Inflammatory macrophage treated with lipopolysaccharide for 1 hour (primary cell): ENCODE results near the gene NDUFB5.
"Not testable (repeated sequence)": the region's sequence is repeated elsewhere in the genome, so short reads cannot be mapped to it uniquely, and the experiment has no call there.

Source experiments
- DNase-seq, 2 donors: peaks; one replicate each; pipeline ENCODE4 v3.0.0-alpha.2; 2020 to 2022

The NDUFB5 gene

DNA sequence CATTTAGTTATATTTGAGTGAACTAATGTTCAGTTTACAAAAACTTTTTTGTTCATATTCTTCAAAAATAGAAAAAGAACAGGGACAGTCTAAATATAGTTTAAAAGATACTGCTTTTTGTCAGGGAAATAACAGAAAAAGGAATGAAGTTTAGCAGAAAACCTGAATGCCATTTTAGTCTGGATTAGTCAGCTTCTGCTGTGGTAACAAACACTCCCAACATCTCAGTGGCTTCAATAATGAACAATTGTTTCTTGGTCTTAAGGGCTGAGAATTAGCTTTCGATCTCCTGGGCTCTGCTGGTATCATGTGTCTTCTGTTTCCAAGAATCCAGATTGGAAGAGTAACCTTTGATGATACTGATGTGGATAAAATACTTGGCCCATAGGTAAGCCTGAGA lies 35.9 kb downstream of the NDUFB5 start:
- no peak for DNase-seq

DNA sequence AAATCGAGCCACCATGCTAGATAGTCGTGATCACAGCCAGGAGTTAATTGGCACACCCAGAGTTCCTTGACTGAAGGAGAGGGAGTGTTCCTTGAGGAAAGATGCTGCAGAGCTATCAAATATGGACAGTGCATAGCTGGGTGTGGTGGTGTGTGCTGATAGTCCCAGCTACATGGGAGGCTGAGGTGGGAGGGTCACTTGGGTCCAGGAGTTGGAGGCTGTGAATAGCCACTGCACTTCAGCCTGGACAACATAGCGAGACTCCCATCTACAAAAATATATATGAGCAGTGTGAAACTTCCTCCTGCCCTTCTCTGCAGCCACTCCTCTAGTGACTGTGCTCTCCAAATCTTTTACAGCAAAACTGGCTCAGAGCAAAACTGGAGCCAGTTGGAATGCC lies 38.3 kb downstream of the NDUFB5 start:
- no peak for DNase-seq

DNA sequence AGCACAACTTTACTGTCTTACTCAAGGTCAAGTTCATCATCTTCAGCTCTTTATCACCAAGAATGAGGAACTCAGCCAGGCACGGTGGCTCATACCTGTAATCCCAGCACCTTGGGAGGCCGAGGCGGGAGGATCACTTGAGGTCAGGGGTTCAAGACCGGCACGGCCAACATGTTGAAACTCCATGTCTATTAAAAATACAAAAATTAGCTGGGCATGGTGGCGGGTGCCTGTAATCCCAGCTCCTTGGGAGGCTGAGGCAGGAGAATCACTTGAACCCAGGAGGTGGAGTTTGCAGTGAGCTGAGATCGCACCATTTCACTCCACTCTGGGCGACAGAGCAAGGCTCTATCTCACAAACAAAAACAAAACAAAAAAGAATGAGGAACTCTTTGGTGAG lies 39.2 kb downstream of the NDUFB5 start:
- not testable (repeated sequence) for DNase-seq

DNA sequence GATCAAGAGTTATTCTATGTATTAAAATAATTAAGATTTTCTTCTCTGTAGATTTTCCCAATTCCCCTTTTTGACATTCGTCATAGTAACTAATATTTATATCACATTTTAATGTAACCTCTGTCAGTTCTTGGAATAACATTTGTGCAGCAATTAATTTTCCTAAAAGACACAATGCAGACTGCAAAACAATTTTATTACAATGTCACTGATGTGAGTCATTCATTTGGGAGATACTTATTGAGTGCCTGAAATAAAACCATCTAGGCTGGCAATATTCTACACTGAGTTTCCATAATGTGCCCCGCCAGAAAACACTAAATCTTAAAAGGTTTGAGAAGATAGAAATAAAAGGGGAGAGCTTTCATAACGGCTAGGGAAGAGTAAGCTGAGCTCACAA lies 41.6 kb downstream of the NDUFB5 start:
- DNase-seq = no peak

DNA sequence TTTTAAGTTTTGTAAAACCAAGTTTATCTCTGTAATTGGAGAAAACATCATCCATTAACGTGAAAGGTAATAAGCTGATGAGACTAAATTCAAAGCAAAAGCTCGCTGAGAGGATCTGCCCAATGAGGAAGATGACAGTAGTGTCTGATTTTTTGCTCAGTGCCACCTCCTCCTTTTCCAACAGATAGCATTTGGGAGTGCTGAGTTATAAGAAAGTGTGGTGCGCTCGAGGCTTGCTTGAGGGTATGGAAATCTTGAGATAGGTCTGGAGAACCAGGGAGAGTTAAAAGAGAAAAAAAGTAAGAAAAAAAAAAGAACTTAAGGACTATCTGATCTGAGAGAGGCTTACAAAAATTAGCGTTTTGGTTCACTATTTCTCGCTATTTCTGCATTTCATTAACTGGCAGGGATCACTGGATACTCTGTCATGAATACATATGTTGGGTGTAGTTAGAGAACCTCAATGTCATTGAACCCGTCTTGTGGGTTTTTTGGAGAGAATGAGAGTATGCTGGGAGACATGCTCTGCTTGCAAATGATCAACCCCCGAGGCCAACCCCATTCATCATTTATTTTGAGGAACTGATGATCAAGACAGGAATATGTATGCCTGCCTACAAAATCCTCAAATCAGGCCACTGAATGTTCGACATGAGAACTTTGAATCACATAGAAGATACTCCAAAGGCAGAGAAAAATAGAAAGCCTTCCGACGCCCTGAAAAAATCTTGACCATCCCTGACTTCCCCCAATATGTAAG lies 47.3 kb downstream of the NDUFB5 start:
- peak in 1 of 2 donors; percentile 26 for DNase-seq

DNA sequence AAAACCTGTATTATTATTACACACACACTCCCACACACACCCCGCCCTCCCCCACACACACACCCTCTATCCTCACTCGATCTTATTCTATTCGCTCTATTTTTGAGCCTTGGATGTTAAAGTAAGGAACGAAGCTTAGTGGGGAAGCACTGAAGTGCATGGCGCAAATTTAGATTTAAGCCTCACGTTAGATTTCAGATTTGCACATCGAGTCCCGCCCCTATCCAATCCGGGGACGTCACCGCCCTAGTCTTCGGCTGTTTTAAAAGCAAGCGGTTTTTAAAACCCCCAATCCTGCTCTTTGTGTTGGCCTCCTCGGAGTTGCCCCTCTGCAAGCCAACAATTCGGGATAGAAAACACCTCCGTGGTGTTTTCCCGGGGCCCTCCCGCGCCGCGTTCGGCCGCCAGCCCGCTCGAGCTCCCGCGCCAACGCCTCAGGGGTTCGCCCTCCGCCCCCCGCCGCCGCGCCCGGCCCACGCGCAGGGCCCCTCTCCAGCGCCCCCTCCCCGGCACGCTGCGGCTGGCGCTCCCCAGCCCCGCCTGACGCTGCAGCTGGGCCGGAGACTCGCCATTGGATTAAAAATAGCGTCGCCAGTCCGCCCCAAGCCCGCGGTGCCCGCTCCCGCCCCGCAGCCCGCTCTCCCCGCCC lies 48.0 kb downstream of the NDUFB5 start, which contains the start of gene USP13:
Gene USP13, plus strand, starts transcription at position 594 of the 649 bp plus-strand sequence. CDS start 186 bp downstream, outside the sequence.
- peak; percentile 67 to 81 for DNase-seq

DNA sequence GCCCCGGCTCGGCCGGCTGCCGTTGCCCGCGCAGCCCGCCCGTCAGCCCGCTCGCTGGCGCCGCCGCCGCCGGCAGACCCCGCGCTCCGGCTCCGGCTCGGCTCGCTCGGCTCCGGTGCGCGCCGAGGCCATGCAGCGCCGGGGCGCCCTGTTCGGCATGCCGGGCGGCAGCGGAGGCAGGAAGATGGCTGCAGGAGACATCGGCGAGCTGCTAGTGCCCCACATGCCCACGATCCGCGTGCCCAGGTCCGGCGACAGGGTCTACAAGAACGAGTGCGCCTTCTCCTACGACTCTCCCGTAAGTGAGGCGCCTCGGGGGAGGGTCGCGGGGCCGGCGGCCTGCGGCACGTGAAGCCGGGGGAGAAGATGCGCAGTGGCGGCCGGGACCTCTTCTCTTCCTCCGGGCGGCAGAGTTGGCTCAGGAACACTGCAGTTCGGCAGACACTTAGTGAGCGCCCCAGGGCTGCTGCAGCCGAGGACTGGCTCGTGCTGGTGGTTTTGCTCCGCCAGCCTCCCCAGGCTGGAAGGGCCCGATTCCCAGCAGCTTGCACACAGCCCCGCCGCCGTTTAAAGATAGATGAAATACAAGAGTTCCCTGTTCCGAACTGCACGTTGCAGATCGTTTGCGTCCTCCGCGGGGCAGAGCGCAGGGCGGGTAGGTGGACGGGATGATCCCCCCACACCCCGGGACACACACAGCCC lies 48.7 kb downstream of the NDUFB5 start:
- peak; percentile 44 to 50 for DNase-seq

DNA sequence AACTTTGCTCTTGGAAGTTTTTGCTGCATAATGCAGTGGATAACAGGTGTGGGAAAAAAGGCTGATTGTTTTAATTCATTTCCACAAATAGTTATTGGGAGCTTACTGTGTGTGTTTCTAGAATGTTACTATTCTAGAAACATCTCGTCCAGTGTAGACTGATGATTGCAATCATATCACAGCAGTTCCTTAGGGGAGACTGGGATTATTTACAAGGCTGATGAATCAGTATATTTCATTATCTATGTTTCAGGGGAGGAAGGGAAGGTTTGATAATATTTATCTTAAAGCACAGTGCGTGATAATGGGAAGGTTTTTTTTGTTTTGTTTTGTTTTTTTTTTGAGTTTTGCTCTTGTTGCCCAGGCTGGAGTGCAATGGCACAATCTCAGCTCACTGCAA lies 50.6 kb downstream of the NDUFB5 start:
- no peak for DNase-seq

DNA sequence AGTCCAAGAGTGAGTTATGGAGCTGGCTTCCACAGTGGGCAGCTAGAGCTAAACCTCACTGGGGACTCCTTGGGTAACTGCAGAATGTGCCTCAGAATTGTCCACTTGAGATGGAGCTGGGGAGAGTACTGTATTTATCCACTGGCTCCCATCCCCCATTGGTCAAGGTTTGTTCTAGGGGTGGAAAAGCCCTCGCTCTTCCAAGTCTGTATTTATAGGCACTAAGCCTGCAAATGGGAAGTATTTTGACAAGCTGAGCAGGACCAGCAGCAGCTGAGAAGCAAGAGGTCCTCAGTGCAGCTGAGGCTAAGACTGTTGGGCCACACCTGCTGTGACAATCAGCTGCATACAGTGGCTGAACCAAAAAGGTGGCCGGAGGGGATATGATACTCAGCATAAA lies 54.0 kb downstream of the NDUFB5 start:
- DNase-seq = no peak

DNA sequence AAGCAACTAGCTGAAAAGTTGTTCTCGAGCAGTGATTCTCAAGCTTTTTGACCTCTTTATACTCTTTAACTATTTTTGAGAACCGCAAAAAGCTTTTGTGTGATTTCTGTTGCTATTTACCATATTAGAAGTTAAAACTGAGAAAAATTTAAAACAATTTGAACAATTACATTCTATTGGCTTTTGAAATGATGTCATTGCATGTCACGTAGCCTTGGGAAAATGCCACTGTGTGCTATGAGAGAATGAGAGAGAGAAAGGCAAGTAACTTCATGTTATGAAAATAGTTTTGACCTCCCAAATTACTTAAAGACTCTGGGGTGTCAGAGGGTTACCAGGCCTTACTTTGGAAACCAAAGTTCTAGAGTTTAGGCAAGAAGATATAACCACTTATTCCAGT lies 56.3 kb downstream of the NDUFB5 start:
- no peak for DNase-seq

DNA sequence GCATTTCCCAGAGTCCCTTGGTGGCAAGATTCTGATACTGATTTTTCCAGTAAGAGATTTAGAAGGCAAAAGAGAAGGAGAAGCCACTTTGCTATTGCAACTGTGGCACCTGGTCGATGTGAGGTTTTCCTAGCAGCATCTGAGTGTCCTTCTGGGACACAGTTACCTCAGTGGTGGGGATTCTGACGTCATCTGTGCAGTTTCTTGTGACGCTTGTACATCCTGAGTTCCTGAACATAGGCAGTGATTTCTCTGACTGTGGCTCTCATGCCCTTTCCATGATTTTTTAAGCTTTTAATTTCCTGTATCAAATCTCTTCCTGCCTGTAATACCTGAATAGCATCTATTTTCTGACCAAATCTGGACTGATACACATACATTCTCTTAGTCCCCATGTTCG lies 57.2 kb downstream of the NDUFB5 start:
- DNase-seq = no peak

DNA sequence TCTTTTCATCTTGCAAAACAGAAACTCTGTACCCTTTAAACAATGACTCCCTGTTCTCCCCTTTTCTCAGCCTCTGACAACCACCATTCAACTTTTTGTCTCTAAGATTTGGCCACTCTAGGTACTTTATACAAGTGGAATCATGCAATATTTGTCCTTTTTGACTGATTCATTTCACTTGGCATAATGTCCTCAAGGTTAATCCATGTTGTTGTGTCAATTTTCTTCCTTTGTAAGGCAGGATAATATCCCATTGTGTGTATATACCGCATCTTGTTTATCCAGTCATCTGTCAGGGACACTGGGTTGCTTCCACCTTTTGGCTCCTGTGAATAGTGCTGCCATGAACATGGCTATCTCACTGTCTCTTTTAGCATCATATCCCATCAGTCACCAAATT lies 58.5 kb downstream of the NDUFB5 start:
- DNase-seq = no peak

DNA sequence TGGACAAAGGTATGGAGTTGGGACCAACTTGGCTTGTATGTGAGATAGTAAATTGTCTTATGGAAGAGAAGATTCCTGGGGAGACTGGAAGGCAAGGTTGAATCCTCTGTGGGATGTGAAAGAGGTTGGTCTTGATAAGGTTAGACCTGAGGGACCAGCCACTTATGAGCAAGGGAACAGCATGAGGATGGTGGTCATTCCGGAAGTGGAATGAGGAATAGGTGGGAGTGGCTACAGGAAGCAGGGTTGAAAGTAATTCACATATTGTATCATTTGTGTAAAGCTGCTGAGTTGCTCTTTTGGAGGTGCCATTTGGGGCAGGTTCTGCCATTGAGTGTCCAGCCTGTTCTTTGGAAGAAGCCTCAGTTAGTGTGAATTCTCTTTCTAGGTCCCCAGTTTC lies 61.4 kb downstream of the NDUFB5 start:
- no peak for DNase-seq

DNA sequence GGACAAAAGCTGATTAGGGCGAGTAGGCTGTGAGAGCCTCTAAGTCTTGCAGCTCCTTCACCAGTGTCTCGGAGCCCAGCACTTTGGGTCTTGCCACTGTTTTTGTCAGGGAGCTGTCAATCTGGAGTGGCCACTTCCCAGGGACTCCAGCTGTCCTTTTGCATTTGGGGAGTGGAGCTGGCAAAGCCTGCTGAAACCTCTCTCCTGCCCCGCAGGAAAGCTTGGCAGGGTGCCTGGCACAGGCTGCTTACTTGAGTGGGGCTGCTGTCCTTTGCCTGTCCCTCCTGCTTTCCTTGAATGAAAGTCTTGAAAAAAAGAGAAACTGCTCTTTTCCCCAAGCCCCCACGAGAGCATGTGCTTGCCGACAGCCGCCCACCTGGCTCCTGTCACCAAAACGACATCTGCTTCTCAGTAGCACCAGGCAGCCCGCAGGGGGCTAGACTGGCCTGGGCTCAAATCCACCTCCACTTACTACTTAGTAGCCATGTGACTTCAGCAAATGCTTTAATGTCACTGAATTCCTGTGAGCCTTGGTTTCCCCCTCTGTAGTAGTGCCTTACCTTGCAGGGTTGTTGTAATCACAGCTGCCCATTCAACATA lies 61.9 kb downstream of the NDUFB5 start:
- no peak for DNase-seq

DNA sequence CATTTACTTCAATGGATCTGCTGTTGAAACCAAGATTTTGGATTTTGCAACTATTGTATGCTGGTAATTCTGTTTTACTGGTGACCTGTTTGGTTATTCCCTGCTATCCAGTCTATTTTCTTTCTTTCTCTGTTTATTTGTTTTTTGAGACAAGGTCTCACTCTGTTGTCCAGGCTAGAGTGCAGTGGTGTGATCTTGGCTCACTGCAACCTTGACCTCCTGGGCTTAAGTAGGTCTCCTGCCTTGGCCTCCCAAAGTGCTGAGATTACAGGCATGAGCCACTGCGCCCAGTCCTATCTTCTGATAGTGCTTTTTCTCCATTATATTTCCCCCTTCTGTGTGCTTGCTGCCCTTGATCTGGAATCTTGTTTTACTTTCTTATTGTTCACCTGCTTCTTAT lies 63.8 kb downstream of the NDUFB5 start:
- no peak for DNase-seq

DNA sequence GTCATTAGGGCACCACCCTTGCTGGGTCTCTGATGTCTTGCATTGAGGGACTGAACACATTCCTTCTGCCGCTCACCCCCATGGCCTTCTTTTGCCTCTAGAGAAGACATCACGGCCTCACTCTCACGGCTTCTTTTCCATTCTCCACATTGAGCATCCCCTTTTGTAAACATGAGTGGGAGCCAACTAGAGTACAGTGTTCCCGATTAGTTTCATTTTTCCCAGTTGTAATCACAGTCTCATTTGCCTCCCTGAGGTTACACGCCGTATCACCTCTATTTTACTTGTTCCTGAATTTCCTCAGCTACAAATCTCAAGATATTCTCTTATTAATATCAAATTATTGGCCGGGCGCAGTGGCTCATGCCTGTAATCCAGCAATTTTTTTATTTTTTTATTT lies 65.7 kb downstream of the NDUFB5 start:
- no peak for DNase-seq

DNA sequence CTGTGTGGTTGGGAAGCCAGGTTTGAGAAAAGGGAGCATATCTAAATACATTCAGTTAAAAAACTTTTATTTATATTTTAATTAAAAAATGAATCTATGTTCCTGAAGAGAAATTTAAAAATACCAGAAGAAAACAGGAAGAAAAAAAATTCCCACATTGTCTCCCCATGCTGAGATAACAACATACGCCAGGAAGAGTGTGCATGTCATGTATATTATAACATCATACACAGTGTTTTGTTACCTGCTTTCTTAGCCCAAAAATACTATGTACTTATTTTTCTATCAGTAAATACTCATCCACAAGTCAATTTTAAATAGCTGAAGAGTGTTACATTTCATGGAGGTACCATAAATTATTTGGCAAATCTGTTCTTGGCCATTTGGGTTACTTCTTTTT lies 66.7 kb downstream of the NDUFB5 start:
- DNase-seq = no peak

DNA sequence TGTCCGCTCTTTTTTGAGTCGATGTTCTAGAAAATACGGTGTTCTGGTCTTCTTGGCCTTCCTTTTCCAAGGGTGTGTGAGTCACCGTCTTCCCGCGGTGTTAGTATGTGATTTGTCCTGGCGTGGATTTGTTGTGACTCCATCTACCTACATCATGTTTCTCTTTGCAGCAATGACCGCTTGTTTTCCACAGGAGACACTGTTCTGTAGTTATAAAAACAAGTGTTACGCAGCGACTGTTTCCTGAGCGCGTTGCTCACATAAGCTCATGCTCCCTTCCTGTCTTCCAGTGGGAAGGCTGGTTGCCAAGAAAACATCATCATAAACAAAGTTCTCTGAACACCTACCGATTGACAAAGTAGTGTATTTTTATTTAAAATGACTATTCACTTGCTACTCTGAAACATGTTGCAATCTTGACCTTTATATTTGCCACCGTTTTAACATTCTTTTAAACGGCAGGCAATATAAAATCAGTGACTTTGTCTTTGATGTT lies 67.2 kb downstream of the NDUFB5 start:
- no peak for DNase-seq

DNA sequence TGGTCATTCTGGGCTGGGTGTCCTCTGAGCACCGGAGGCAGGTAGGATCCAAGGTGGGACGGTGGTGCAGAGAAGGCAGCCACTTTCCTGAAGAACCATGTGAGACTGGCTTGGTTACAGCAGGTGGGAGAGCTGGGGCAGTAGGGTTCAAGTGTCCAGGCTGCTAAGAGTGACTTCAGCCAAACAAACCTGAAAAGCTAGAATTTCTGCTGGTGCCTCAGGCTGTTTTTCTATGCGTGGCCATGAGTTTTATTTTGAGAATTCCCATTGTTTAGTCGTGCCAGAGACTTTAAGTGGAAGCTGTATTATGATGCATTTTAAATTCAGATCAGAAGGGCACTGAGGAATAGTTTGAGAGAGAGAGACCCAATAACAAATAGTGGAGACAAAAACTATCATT lies 68.3 kb downstream of the NDUFB5 start:
- DNase-seq = no peak

DNA sequence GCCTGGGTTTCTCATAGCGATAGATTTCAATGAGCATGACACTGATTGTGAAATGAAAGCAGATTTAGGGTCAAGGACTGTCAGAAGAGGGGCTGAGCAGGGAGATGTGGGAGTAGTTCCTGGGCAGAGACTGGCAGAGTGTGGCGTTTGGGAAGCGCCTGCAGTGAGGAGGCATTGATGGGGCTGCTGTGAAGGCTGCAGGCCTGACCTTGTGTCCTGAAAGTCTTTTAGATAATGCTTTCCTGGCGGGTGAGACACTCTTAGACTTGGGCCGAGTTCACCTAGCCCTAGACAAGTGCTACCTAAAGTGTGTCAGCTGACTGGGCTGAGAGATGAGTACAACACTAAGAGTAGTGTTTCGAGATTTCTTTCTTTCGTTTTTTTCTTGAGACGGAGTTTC lies 68.9 kb downstream of the NDUFB5 start:
- no peak for DNase-seq

DNA sequence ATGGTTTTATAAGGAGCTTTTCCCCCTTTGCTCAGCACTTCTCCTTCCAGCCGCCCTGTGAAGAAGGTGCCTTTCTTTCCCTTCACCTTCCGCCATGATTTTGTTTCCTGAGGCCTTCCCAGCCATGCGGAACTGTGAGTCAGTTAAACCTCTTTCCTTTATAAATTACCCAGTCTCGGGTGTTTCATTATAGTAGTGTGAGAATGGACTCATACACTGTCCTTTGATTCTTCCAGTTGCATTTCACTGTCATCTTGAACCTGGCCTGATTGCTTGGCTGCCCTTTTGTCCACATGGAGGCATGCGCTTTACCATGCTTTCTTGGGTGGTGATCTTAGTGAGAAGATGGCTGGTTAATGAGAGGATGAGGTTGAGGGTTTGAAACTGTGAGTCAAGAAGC lies 71.5 kb downstream of the NDUFB5 start:
- no peak for DNase-seq
